HG03457 (cell line): ENCODE measurements around the gene CR1L.
"Not testable (repeated sequence)": the region's sequence is repeated elsewhere in the genome, so short reads cannot be mapped to it uniquely, and the experiment has no call there.

Source experiments
- ATAC-seq: cut with Tn5 transposase; IDR thresholded peaks from one replicate; pipeline ENCODE4 v1.9.1; 2021; ENCODE audit warnings: moderate number of reproducible peaks; ENCODE audit not compliant: unreplicated experiment

Gene CR1L

DNA sequence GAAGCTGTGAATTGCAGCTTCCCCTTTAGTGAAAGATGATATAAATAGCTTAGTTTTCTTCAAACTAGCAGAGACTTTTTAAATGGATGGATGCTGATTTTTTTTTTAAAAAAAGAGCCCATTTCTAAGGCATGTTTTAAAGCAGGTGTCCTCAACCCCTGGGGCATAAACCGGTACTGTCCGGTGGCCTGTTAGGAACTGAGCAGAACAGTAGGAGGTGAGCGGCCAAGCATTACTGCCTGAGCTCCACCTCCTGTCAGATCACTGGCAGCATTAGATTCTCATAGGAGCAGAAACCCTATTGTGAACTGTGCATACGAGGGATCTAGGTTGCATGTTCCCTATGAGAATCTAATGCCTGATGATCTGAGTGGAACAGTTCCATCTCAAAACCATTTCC lies 31.2 kb downstream of the CR1L start:
- no peak for ATAC-seq

DNA sequence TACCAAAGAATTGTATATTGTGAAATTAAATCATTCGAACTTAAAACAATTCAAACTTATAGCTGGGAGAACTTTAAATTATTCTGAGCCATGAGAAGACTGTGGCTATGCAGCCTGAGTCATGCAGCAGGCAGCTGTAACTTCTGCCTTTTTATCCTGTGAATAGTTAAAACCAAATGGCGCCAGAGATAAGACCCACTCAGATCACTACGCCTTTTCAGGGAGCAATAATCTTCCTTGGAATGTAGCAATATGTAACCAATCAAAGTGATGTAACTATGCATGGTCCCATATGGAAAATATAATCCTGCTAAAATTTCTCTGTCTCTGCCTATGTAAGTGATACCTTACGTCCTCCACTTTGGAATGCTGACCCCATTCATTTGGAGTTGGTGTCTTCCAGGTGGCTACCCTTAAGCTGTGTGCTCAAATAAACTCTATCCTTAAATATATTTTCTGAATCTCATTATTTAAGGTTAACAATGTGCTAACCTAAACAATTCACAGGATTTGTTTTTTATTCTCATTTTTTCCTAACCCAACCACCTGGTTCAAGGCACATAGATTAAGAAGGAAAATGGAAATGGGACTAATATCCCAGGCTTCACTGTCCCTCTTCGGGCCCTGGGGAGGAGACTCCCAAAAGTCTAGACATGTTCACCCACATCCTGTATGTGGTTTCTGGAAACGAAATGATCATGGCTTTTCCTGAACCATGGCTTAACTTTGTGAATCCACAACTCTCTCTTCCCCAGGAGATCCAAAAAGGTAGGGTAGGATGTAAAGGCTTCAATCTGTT lies 35.9 kb downstream of the CR1L start:
- not testable (repeated sequence) for ATAC-seq

DNA sequence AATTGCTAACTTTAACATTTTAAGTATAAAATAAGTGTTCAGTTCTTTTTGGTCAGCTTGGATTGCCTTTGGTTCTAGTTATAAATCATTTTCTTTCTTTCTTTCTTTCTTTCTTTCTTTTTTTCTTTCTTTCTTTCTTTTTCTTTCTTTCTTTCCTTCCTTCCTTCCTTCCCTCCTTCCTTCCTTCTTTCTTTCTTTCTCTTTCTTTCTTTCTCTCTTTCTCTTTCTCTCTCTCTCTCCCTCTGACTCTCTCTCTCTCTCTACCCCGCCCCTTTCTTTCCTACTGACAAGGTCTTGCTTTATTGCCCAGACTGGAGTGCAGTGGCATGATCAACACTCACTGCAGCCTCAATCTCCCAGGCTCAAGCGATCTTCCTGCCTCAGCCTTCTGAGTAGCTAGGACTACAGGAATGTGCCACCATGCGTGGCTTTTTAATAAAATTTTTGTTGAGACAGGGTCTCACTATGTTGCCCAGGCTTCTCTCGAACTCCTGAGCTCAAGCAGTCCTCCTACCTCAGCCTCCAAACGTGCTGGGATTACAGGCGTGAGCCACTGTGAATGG lies 38.0 kb downstream of the CR1L start:
- ATAC-seq, result not testable (repeated sequence)

DNA sequence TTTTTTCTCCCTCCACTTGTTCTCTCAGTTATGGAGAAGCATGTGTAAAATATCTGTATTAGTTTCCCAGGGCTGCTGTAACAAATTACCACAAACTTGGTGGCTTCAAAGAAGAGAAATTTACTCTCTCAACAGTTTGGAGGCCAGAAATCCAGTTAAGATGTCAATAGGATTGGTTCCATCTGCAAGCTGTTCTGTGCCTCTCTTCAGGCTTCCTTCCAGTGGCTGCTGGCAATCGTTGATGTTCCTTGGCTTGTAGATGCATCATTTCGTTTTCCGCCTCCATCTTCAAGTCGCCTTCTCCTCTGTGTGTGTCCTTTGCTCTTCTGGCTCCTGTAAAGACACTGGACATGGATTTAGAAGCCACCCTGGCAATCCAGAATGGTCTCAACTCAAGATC lies 45.6 kb downstream of the CR1L start:
- not testable (repeated sequence) for ATAC-seq

DNA sequence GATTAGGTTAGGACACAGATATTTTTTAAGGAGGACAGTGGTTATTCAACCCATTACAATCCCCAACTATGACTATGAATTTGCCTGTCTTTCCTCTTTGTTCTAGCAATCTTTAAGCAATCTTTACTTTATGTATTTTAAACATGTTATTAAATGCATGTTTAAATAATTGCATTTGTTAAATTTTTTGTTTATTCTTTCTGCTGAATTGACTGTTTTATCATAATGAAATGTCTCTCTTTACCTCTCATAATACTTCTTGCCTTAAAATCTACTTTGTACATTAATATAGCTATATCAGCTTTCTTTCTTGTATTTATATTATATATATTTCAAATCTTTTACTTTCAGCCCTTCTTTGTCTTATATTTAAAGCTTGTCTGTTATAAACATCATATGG lies 46.1 kb downstream of the CR1L start:
- no peak for ATAC-seq

DNA sequence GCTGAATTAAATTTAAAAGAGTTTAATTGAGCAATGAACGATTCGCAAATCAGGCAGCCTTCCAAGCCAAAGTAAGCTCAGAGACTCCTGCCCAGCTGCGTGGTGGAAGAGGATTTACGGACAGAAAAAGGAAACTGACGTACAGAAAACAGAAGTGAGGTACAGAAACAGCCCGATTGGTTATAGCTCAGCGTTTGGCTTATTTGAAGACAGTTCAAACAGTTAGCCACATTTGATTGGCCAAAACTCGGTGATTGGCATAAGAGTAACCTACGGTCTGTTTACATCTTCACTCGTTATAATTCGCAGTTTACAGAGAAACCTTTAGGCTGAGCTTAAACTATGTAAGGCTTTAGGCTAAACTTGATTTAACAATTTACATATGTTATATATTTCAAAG lies 46.9 kb downstream of the CR1L start:
- no peak for ATAC-seq

DNA sequence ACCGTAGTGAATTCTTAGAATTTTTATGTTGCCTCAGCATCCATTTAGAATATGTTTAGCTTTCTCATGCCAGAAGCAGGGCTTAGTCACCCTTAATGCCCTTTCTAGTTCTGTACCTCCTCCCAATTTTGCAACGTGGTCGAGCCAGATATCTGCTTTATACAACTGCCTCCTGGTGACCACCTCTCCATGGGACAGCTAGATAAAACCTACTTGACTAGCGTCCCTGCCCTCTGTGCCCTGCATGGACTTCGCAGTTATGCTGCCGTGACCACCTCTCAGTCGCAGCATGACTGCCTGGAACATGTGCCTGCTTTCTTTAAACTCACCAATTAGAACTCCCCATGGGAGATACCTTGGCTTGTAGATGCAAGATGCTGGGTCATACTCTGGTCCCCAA lies 47.4 kb downstream of the CR1L start:
- not testable (repeated sequence) for ATAC-seq

DNA sequence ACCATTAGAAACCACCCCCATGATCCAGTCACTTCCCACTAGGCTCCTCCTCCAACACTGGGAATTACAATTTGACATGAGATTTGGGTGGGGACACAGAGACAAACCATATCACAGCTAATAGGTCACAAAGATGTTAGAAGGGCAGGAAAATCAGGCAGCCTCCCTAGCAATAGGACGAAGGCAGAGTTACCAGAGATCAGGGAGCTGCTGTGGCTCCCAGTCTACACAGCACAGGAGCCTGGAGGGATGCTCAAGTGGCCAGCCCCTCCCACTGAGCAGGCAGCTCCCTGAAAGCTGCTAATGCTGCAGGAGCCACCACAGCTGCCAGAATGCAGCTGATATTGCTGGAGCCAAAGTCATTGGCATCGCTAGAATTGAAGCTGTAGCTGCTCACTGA lies 51.0 kb downstream of the CR1L start:
- ATAC-seq, result no peak

DNA sequence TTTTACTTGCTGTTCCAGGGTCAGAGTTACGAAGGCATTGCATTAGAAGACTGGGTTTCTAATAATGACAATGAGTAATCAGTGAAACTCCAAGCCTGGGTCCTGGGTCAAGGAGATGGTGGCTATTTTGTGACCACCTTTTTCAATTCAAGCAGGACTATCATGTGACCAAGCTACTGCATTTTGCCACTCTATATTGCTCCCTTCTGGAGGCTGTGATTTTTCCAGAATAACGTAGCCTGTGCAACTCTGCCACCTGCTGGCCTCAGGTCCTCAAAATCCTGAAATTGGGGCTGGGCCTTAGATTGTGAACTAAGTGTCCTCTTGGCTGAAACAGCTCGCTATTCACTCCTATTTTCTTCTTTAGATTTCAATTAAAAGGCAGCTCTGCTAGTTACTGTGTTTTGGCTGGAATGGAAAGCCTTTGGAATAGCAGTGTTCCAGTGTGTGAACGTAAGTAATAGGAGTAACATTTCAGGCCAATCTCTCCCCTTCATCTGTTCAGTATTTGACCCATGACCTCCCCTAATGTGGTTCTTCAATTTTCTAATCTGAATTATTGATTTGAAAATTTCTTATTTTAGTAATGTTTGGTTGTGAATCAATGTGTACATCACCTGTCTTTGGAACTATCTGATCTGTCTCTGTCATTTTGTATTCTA lies 54.0 kb downstream of the CR1L start:
- no peak for ATAC-seq

DNA sequence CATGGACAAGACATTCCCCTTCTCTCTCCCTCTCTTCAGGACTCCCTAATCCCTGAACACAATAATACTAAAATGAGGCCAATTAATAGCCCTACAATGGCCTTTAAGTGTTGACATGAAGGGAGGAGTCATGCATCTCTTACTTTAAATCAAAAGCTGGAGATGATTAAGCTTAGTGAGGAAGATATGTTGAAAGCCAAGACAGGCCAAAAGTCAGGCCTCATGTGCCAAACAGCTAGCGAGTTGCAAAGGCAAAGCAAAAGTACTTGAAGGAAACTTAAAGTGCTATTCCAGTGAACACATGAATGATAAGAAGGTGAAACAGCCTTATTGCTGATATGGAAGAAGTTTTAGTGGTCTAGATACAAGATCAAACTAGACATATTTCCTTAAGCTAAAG lies 57.4 kb downstream of the CR1L start:
- no peak for ATAC-seq

DNA sequence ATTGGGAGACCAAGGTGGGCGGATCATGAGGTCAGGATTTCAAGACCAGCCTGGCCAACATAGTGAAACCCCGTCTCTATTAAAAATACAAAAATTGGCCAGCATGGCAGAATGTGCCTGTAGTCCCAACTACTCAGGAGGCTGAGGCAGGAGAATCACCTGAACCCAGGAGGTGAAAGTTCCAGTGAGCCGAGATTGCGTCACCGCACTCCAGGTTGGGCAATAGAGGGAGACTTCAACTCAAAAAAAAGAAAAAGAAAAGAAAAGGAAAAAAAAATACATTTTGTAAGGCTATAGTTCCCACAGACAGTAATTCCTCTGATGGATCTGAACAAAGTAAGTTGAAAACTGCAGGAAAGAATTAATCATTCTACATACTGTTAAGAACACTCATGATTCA lies 58.8 kb downstream of the CR1L start:
- ATAC-seq, result no peak

DNA sequence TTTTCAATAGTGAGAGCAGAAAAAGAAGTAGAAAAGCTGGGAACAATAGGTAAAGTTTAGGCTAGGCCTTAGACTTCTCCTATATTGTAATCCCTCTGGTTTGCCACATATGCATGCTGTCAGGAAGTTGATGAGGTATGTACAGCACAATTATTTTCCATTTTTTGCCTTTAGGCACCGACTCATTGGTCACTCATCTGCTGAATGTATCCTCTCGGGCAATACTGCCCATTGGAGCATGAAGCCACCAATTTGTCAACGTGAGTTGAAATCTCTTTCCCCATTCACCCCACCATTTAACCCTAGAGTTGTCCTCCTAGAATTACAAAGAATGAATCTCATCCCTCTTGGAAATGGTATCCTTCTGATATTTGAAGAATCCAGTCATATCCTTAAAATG lies 63.1 kb downstream of the CR1L start:
- ATAC-seq, result not testable (repeated sequence)

DNA sequence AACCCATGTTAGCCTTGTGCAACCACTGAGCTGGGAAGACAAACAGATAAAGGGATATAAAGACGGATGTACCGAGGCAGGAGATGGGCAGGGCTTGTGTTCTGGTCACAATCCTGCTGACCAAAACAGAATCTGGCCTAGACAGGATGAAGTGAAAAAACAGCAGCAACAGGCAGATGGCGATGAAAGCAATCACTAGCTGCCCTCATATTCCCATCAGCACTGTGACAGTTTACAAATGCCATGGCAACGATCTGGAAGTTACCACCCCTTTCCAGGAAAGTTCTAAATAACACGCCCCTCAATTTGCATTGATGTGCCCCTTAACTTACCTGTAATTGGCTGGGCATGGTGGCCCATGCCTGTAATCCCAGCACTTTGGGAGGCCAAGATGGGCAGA lies 66.4 kb downstream of the CR1L start:
- no peak for ATAC-seq

DNA sequence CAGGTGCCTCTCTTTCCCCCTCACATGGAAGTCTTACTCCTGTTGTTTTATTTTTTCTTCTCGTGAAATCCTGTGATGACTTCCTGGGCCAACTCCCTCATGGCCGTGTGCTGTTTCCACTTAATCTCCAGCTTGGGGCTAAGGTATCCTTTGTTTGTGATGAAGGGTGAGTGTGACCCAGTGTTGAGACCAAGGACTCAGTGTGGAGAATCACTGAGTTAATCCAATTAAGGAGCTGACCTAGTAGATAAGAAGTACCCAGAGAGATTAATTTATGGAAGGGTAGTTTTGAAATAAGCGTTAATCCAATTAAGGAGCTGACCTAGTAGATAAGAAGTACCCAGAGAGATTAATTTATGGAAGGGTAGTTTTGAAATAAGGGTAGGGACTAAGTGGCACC lies 67.8 kb downstream of the CR1L start:
- ATAC-seq, result not testable (repeated sequence)

DNA sequence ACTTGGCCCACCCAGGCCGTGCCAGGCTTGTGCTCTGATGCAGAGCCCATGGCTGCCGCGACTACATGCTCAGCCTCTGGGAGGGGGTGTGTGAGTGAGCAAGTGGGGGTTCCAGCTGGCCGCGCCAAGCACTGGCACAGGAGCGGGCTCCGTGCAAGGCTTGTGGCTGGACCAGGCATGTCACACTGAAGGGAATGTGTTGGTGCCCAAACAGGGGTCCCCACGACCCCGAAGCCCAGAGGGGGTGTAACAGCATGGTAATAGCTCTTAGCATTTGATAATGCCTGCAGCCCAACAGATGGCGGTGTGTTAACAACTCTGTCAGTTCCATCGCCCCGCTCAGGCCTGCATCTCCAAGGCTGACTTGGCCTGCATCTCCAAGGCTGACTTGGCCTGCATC lies 68.6 kb downstream of the CR1L start:
- ATAC-seq, result no peak

DNA sequence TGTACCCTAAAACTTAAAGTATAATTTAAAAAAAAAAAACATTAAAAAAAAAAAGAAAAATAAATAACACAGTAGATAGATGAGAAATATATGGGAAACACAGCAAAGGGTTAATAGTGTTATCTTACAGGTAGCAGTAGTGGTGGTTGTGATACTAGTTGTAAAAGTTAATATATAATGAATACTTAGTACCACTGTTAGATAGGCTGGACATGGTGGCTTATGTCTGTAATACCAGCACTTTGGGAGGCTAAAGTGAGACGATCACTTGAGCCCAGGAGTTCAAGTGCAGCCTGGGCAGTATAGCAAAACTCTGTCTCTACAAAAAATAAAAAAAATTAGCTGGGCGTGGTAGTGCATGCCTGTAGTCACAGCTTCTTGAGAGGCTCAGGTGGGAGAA lies 74.3 kb downstream of the CR1L start:
- ATAC-seq, result no peak

DNA sequence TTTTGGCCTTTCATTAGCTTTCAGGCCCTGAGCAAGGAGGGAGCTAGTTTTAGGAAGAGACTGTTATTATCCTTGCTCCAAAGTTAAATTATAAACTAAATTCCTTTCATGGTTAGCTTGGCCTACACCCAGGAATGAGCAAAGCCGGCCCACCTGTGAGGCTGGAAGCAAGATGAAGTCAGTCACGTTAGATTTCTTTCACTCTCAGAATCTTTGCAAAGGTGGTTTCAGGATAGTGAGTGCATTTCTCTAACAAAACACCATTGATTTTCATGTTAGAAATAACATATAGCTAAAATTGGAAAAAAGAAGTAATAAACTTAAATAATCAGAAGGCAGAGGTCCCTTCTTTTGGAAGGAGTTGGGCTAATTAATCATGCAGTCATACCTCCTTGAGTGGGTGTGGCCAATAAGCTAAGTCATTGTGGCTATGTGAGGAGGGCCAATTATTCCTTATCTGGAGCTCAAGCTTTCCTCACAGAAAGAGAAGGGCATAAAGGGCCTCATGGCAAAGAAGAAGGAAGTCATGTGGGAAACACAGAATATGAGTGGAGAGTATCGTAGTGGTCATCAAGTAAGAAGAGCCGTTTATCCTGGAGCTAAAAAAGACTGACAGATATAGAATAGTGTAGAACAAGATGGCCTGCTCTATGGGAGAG lies 83.4 kb downstream of the CR1L start:
- not testable (repeated sequence) for ATAC-seq

DNA sequence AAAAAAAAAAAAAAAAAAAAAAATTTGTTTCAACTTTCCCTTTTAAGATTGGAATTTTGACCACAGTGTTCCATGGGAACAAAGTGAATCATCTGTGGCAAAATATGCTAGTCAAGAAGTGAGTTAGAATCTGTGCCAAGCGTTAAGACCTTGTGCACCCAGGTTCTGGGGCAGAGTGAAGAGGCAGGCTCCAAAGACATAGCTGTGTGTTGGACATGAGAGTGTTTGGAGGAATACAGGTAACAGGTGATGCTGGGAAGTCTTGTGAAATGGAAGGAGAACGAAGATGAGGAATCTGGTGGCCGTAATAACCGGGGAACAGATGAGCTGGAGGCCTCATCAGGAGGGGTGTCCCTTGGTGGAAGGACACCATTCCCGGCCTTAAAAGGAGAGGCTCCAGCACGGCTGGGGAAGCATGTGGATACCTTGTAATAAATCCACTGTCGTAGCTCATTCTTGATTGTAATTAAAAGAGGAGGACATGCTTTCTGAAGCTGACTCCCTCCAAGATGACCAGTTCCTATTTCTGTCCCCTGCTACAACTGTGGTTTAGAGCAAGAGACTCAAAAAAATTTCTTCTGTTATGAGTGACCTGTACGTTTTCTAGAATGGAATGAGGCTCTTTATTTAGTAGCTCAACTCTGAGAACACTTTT lies 92.7 kb downstream of the CR1L start:
- ATAC-seq, result not testable (repeated sequence)

DNA sequence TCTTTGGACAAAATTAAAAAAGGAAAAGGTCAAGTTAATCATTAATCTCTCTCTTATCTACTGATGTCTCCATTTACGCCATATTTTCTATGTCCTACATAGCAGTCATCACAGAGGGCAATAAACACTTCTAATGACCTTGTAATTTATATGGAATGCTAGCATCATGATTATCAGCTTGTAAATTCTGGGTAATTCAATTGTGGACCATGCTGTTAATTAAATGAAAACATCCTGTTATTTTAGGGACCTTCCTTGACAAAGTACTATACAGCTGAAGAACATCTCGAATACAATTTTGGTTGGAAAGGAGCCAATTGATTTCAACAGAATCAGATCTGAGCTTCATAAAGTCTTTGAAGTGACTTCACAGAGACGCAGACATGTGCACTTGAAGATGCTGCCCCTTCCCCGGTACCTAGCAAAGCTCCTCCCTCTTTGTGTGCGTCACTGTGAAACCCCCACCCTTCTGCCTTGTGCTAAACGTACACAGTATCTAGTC lies 93.3 kb downstream of the CR1L start:
- ATAC-seq, result not testable (repeated sequence)

DNA sequence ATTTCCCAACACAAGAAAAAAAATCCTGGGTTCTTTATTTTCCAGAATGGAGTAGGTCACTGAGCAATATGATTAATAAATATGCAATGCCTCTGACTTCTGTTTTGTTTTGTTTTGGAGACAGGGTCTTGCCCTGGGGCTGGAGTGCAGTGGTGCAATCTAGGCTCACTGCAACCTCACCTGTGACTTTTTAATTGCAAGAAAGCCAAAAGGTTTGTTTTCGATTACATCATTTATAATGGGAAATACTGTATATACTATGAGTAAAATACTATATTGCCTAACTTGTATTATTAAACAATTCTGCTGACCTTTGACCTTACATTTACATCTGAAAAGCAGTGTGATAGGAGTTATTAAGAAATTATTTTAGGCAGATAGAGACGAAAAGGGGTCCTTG lies 95.3 kb downstream of the CR1L start:
- ATAC-seq, result no peak
